HepG2 (cell line): ENCODE measurements around the gene STX7. TPM values are rescaled to one million over a fixed set of nuclear protein-coding genes. Genes with fewer than 3 reads are reported as not detected.
A peak's percentile ranks its signal among the peaks of the same experiment; 100 is the strongest.

ENCODE experiments used
- FOXM1 ChIP-seq: sonication (generic); formaldehyde crosslinking; IDR thresholded peaks from 2 replicates; pipeline ENCODE4 v1.5.0; 2020; ENCODE audit warnings: missing genetic modification reagents
- IKZF4 ChIP-seq: sonication (generic); formaldehyde crosslinking; IDR thresholded peaks from 2 replicates; pipeline ENCODE4 v1.5.1; 2020; ENCODE audit warnings: borderline replicate concordance, mild to moderate bottlenecking, low read depth, missing genetic modification reagents; ENCODE audit errors: not compliant biosample characterization
- REL ChIP-seq: sonication (generic); formaldehyde crosslinking; conservative IDR thresholded peaks from 2 replicates; pipeline ENCODE4 v1.8.0; 2022; ENCODE audit warnings: mild to moderate bottlenecking, missing genetic modification reagents, moderate library complexity
- TBX2 ChIP-seq: sonication (generic); formaldehyde crosslinking; IDR thresholded peaks from 2 replicates; pipeline ENCODE4 v1.5.0; 2020; ENCODE audit warnings: missing genetic modification reagents, mild to moderate bottlenecking, borderline replicate concordance
- THAP11 ChIP-seq: IDR thresholded peaks from 2 replicates; pipeline ENCODE4 v1.6.1; 2016; ENCODE audit warnings: missing biosample characterization, missing genetic modification reagents
- ZIK1 ChIP-seq: sonication (generic); formaldehyde crosslinking; IDR thresholded peaks from 2 replicates; pipeline ENCODE4 v1.5.0; 2020; ENCODE audit warnings: mild to moderate bottlenecking, low read depth, missing genetic modification reagents, borderline replicate concordance
- ZNF136 ChIP-seq: sonication (generic); formaldehyde crosslinking; IDR thresholded peaks from 2 replicates; pipeline ENCODE4 v1.8.1; 2022; ENCODE audit warnings: low read depth, mild to moderate bottlenecking, moderate library complexity, missing genetic modification reagents
- ZNF558 ChIP-seq: sonication (generic); formaldehyde crosslinking; IDR thresholded peaks from 2 replicates; pipeline ENCODE4 v1.9.0; 2022; ENCODE audit warnings: mild to moderate bottlenecking, missing genetic modification reagents, borderline replicate concordance
- ZNF660 ChIP-seq: sonication (generic); formaldehyde crosslinking; IDR thresholded peaks from 2 replicates; pipeline ENCODE4 v1.5.1; 2020; ENCODE audit warnings: mild to moderate bottlenecking, low read depth, missing genetic modification reagents, borderline replicate concordance
- ZNF713 ChIP-seq: sonication (generic); formaldehyde crosslinking; IDR thresholded peaks from 2 replicates; pipeline ENCODE4 v1.4.0; 2020; ENCODE audit warnings: mild to moderate bottlenecking, missing genetic modification reagents
- polyA plus RNA-seq, 8 experiments: library from polyadenylated mRNA; depleted of rRNA in 3 of 8; stranded (reverse) in 7 of 8; unstranded in 1 of 8; fragments of >200 nt; fragmentation: Illumina TruSeq in 4 of 8; extraction: Trizol in 4 of 8; gene quantifications; 2 replicates each; pipeline versions ENCODE4 v1.2.1 to v1.2.3, GENCODE V29; 2011 to 2016; ENCODE audit warnings: low read depth in 4 of 8, missing spikeins in 1 of 8, mixed read lengths in 1 of 8; ENCODE audit not compliant: insufficient read depth in 1 of 8
- total RNA-seq, 5 experiments: library from RNA; depleted of rRNA; stranded (reverse); fragments of >200 nt; fragmentation: Illumina TruSeq; extraction: Trizol; gene quantifications; 2 replicates each; pipeline ENCODE4 v1.2.3, GENCODE V29; 2016; ENCODE audit warnings: low read depth in 1 of 5
- TF ChIP-seq, protein P1 (sequence below): sonication (generic); formaldehyde crosslinking; IDR thresholded peaks from 2 replicates; pipeline ENCODE4 v1.5.0; 2020; ENCODE audit warnings: mild to moderate bottlenecking, missing genetic modification reagents, borderline replicate concordance
- TF ChIP-seq, protein P2 (sequence below): sonication (generic); formaldehyde crosslinking; IDR thresholded peaks from 2 replicates; pipeline ENCODE4 v1.4.0; 2020; ENCODE audit warnings: missing genetic modification reagents, mild to moderate bottlenecking, borderline replicate concordance
- TF ChIP-seq, protein P3 (sequence below): sonication (generic); formaldehyde crosslinking; IDR thresholded peaks from 2 replicates; pipeline ENCODE4 v1.8.0; 2022; ENCODE audit warnings: mild to moderate bottlenecking, missing genetic modification reagents, moderate library complexity
- TF ChIP-seq, protein P4 (sequence below), 2 experiments: IDR thresholded peaks; 2 replicates each; pipeline ENCODE4 v1.6.1; 2011 to 2012; ENCODE audit warnings: low read length in 2 of 2, borderline replicate concordance in 1 of 2, low read depth in 1 of 2, mild to moderate bottlenecking in 1 of 2, moderate library complexity in 1 of 2
- TF ChIP-seq, protein P5 (sequence below): sonication (generic); formaldehyde crosslinking; IDR thresholded peaks from 2 replicates; pipeline ENCODE4 v1.4.0; 2020; ENCODE audit warnings: missing genetic modification reagents

The STX7 gene
- total and polyA plus RNA-seq, 2 of the 13 experiments (the other 11 are each of a cell fraction or from before 2014, with no cell fraction given), result 28.0 to 34.7 TPM

DNA sequence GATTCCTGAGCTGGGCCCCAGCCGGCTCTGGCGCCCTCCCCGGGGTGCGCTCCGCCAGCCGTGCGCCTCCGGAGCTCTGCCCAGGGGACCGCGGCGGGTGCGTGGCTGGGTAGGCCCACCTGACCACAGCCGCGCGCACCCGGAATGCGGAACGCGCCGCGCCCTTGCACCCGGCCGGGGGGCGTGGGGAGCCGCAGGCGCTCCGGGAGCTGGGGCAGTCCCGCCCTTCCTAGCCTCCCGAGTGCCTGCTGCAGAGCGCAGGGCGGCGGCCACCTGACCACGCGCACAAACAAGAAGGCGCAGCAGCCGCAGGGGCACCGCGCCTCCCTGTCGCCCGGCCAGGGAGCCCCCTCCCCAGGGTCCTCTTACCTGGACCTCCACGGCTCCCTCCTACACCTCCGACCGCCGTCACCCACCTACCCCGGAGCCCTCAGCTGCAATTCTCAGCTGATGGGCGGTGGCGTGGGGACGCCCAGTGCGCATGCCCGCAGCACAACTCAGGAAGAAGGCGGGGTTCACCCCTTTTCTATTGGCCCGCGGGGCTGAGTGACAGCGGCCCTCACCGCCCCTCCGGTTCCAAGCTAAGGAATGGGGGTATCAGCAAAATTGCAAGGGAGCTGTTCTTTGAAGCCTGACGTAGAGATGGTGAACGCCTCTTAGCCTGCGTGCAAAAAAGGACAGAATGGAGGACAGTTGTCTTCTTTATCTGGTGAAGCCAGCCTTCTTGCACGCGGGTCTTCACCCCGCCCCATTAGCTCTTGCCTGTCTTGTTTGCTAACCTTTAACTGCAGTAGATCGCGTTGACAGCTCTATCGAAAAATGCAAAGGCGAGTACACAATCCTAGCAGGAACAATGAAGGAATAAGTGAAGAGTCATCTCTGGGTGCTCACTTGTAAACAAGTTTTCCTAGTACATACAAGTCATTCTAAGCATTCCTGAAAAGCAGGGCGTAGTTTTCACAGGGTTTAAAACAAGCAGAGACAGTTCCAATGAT lies at the start of gene STX7 (continued):
- TF ChIP-seq ZNF660 (CRISPR knock-in tag), result no peak
- TF ChIP-seq, protein P1, sequence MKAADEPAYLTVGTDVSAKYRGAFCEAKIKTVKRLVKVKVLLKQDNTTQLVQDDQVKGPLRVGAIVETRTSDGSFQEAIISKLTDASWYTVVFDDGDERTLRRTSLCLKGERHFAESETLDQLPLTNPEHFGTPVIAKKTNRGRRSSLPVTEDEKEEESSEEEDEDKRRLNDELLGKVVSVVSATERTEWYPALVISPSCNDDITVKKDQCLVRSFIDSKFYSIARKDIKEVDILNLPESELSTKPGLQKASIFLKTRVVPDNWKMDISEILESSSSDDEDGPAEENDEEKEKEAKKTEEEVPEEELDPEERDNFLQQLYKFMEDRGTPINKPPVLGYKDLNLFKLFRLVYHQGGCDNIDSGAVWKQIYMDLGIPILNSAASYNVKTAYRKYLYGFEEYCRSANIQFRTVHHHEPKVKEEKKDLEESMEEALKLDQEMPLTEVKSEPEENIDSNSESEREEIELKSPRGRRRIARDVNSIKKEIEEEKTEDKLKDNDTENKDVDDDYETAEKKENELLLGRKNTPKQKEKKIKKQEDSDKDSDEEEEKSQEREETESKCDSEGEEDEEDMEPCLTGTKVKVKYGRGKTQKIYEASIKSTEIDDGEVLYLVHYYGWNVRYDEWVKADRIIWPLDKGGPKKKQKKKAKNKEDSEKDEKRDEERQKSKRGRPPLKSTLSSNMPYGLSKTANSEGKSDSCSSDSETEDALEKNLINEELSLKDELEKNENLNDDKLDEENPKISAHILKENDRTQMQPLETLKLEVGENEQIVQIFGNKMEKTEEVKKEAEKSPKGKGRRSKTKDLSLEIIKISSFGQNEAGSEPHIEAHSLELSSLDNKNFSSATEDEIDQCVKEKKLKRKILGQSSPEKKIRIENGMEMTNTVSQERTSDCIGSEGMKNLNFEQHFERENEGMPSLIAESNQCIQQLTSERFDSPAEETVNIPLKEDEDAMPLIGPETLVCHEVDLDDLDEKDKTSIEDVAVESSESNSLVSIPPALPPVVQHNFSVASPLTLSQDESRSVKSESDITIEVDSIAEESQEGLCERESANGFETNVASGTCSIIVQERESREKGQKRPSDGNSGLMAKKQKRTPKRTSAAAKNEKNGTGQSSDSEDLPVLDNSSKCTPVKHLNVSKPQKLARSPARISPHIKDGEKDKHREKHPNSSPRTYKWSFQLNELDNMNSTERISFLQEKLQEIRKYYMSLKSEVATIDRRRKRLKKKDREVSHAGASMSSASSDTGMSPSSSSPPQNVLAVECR, result peak; percentile 98
- peak; percentile 94 for TF ChIP-seq TBX2
- peak; percentile 52 for TF ChIP-seq THAP11 (CRISPR knock-in tag)
- no peak for TF ChIP-seq FOXM1 (CRISPR knock-in tag)
- TF ChIP-seq, protein P2, sequence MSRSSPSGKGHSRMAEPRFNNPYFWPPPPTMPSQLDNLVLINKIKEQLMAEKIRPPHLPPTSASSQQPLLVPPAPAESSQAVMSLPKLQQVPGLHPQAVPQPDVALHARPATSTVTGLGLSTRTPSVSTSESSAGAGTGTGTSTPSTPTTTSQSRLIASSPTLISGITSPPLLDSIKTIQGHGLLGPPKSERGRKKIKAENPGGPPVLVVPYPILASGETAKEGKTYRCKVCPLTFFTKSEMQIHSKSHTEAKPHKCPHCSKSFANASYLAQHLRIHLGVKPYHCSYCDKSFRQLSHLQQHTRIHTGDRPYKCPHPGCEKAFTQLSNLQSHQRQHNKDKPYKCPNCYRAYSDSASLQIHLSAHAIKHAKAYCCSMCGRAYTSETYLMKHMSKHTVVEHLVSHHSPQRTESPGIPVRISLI, result no peak
- TF ChIP-seq, protein P3, sequence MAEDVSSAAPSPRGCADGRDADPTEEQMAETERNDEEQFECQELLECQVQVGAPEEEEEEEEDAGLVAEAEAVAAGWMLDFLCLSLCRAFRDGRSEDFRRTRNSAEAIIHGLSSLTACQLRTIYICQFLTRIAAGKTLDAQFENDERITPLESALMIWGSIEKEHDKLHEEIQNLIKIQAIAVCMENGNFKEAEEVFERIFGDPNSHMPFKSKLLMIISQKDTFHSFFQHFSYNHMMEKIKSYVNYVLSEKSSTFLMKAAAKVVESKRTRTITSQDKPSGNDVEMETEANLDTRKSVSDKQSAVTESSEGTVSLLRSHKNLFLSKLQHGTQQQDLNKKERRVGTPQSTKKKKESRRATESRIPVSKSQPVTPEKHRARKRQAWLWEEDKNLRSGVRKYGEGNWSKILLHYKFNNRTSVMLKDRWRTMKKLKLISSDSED, result 0 out of 2 replicates have a peak, but pooled peaks have one; percentile 62
- TF ChIP-seq REL, result no peak
- no peak for TF ChIP-seq ZNF558 (CRISPR knock-in tag)
- TF ChIP-seq, protein P4, sequence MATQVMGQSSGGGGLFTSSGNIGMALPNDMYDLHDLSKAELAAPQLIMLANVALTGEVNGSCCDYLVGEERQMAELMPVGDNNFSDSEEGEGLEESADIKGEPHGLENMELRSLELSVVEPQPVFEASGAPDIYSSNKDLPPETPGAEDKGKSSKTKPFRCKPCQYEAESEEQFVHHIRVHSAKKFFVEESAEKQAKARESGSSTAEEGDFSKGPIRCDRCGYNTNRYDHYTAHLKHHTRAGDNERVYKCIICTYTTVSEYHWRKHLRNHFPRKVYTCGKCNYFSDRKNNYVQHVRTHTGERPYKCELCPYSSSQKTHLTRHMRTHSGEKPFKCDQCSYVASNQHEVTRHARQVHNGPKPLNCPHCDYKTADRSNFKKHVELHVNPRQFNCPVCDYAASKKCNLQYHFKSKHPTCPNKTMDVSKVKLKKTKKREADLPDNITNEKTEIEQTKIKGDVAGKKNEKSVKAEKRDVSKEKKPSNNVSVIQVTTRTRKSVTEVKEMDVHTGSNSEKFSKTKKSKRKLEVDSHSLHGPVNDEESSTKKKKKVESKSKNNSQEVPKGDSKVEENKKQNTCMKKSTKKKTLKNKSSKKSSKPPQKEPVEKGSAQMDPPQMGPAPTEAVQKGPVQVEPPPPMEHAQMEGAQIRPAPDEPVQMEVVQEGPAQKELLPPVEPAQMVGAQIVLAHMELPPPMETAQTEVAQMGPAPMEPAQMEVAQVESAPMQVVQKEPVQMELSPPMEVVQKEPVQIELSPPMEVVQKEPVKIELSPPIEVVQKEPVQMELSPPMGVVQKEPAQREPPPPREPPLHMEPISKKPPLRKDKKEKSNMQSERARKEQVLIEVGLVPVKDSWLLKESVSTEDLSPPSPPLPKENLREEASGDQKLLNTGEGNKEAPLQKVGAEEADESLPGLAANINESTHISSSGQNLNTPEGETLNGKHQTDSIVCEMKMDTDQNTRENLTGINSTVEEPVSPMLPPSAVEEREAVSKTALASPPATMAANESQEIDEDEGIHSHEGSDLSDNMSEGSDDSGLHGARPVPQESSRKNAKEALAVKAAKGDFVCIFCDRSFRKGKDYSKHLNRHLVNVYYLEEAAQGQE (IDR thresholded peaks at IDR 0.05; ENCODE audit: borderline replicate concordance in 1 of 2, low read depth in 1 of 2, low read length in 2 of 2), result peak in 1 of 2 experiments; percentile 2; a peak in 1 of 4 replicates
- no peak for TF ChIP-seq IKZF4 (CRISPR knock-in tag)
- TF ChIP-seq ZIK1 (CRISPR knock-in tag), result peak; percentile 93; the same call in 1 of the 2 replicates
- TF ChIP-seq ZNF136 (CRISPR knock-in tag), result peak; percentile 73; the same call in 1 of the 2 replicates
- TF ChIP-seq, protein P5, sequence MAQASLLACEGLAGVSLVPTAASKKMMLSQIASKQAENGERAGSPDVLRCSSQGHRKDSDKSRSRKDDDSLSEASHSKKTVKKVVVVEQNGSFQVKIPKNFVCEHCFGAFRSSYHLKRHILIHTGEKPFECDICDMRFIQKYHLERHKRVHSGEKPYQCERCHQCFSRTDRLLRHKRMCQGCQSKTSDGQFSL (CRISPR knock-in tag), result no peak
- TF ChIP-seq ZNF713 (CRISPR knock-in tag), result peak; percentile 82; the same call in 1 of the 2 replicates
